ENCODE measurements around the gene RPS6KA1. TPM values are rescaled to one million over a fixed set of nuclear protein-coding genes. Genes with fewer than 3 reads are reported as not detected.
"Not testable (repeated sequence)": the region's sequence is repeated elsewhere in the genome, so short reads cannot be mapped to it uniquely, and the experiment has no call there.

The RPS6KA1 gene
- total RNA-seq, 1 experiment from 2014 or later: 65.5 TPM

DNA sequence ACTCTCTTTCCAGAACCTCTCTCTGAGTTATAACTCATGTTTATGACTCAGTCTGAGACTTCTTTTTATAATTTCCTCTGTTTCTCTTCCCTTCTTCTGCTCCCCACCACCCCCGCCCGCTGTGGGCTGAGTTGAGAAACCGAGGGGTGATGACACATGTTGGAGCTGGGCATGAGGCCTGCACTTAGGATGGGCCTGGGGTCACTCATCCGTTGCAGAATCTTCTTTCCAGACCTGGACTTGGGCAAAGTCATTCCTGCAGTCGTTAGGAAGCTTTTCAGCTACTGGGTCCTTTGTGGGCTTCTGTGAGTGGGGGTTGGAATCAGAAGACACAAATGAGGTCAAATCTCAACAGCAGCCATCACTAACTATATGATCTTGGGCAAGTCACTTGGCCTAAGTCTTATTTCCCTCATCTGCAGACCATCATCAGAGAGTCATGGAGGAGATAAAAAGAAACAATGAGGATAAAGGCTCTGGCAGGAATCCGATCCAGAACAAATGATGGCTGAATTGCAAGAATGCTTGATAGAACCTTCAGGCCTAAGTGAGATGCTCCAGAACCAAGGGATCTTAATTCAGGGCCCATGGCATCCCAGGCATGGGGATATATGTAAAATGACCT is 53.4 kb downstream of the RPS6KA1 start (continued):
- TF ChIP-seq, protein P1, sequence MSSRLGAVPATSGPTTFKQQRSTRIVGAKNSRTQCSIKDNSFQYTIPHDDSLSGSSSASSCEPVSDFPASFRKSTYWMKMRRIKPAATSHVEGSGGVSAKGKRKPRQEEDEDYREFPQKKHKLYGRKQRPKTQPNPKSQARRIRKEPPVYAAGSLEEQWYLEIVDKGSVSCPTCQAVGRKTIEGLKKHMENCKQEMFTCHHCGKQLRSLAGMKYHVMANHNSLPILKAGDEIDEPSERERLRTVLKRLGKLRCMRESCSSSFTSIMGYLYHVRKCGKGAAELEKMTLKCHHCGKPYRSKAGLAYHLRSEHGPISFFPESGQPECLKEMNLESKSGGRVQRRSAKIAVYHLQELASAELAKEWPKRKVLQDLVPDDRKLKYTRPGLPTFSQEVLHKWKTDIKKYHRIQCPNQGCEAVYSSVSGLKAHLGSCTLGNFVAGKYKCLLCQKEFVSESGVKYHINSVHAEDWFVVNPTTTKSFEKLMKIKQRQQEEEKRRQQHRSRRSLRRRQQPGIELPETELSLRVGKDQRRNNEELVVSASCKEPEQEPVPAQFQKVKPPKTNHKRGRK (CRISPR knock-in tag; IDR thresholded peaks at IDR 0.05; ENCODE audit: borderline replicate concordance): no peak
- no peak for TF ChIP-seq TCF7 (CRISPR knock-in tag; IDR thresholded peaks at IDR 0.05; ENCODE audit: low read depth)
- TF ChIP-seq ZNF416 (CRISPR knock-in tag; IDR thresholded peaks at IDR 0.05): no peak
- TF ChIP-seq CREM (CRISPR knock-in tag; IDR thresholded peaks at IDR 0.05): no peak
- TF ChIP-seq OVOL2 (CRISPR knock-in tag; IDR thresholded peaks at IDR 0.05; ENCODE audit: borderline replicate concordance): no peak

DNA sequence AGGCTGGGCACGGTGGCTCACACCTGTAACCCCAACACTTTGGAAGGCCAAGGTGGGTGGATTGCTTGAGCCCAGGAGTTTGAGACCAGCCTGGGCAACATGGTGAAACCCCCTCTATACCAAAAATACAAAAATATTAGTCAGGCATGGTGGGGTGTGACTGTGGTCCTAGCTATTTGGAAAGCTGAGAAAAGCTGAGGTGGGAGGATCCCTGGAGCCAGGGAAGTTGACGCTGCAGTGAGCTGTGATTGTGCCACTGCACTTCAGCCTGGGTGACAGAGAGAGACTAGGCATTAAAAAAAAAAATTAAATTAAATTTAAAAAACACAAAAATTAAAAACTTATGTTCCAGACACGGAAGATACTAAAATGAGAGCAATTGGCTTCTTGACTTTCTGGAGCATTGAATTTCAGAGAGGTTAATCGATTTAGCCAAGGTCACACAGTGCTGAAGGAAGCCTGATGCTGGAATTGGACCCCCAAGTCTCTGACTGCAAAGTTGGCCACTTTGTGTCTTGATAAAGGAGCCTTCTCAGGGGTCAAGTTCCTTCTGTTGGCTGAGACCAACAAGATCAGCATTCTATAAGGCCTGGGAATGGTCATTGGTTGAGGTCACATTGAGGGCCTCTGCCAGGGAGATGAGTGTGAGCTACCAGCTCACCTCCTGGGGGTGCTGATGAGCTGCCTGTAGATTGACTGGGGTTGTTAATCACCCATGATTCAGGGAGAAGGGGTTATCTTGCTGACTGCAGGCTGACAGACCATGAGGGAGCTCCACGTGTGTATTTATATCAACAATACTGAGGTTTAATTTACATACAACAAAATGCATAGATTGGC is 54.3 kb downstream of the RPS6KA1 start:
- ChIA-PET POLR2A (no interaction called here), CTCF (interaction anchor here (0.5 to 4.3 kb wide), 37 partner anchors 9 to 303 kb away, joined by 3 to 32 read pairs (median 4); partner anchors contain the start of genes PIGV and ZDHHC18)
- Mint-ChIP-seq H3K4me1 (no peaks in the 10 kb centered on the region), H3K27ac (no peak overlapping the region), H3K36me3 (peaks cover 1% of the 10 kb centered on the region), H3K9me3 (peaks cover 2% of the 10 kb centered on the region), H3K4me3 (no peak overlapping the region), H3K27me3 (ENCODE audit: low read depth) (no peaks in the 10 kb centered on the region)
- TF ChIP-seq USF1 (CRISPR knock-in tag; IDR thresholded peaks at IDR 0.05): no peak
- TF ChIP-seq CTCF (IDR thresholded peaks at IDR 0.05): peak; percentile 38; the same call in 1 of the 2 replicates
- DNase-seq (ENCODE audit: low spot score) (peak; percentile 66), ATAC-seq (peak; percentile 98)

DNA sequence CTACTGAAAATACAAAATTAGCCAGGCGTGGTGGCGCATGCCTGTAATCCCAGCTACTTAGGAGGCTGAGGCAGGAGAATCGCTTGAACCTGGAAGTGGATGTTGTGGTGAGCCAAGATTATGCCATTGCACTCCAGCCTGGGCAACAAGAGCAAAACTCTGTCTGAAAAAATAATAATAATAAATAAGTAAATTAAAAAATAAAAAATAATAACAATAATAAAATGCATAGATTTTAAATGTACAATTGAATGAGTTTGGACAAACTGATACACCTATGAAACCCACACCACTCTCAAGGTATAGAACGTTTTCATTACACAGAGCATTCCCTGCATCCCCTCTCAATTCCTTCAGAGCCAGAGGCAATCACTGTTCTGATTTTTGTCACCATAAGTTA is 55.0 kb downstream of the RPS6KA1 start:
- H3K4me3 Mint-ChIP-seq; H3K27ac Mint-ChIP-seq; DNase-seq (ENCODE audit: low spot score); ATAC-seq; POLR2A ChIA-PET; H3K27me3 Mint-ChIP-seq (ENCODE audit: low read depth); H3K4me1 Mint-ChIP-seq; H3K36me3 Mint-ChIP-seq; H3K9me3 Mint-ChIP-seq: not testable (repeated sequence)
- CTCF ChIA-PET: interaction anchor here (0.5 to 4.3 kb wide), 35 partner anchors 9 to 302 kb away, joined by 3 to 32 read pairs (median 5); partner anchors contain the start of genes PIGV and ZDHHC18
- peak; percentile 90 for TF ChIP-seq HMGA2 (CRISPR knock-in tag; IDR thresholded peaks at IDR 0.05)

DNA sequence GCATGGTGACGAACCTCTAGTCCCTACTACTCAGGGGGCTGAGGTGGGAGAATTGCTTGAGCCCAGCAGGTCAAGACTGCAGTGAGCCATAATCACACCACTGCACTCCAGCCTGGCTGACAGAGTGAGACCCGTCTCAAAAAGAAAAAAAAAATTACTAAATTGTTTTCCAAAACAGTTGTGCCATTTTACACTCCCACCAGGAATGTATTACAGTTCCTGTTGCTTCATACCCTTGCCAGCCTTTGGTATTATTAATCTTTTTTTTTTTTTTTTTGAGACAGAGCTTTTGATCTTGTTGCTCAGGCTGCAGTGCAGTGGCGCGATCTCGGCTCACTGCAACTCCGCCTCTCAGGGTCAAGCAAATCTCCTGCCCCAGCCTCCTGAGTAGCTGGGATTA is 55.9 kb downstream of the RPS6KA1 start:
- ATAC-seq (no peak), DNase-seq (ENCODE audit: low spot score) (no peak)
- POLR2A ChIA-PET: no interaction called here
- Mint-ChIP-seq H3K27ac (no peak overlapping the region), H3K27me3 (ENCODE audit: low read depth) (peaks cover 4% of the 10 kb centered on the region; the same call in 1 of the 2 replicates), H3K36me3 (peaks cover 6% of the 10 kb centered on the region), H3K4me3 (no peak overlapping the region), H3K9me3 (peaks cover 7% of the 10 kb centered on the region), H3K4me1 (no peaks in the 10 kb centered on the region)
- CTCF ChIA-PET: interaction anchor here (1.7 to 4.3 kb wide), 4 partner anchors 13 to 225 kb away, joined by 8 to 32 read pairs (median 13); partner anchors contain the start of gene PIGV
- TF ChIP-seq JUN (CRISPR knock-in tag; IDR thresholded peaks at IDR 0.05) (no peak), TP53 (CRISPR knock-in tag; IDR thresholded peaks at IDR 0.05) (no peak), TEAD4 (CRISPR knock-in tag; IDR thresholded peaks at IDR 0.05) (no peak), SMAD3 (CRISPR knock-in tag; IDR thresholded peaks at IDR 0.05; ENCODE audit: borderline replicate concordance) (no peak), FOXJ3 (CRISPR knock-in tag; IDR thresholded peaks at IDR 0.05; ENCODE audit: borderline replicate concordance) (no peak), ZNF232 (CRISPR knock-in tag; IDR thresholded peaks at IDR 0.05) (no peak)
- TF ChIP-seq, protein P2, sequence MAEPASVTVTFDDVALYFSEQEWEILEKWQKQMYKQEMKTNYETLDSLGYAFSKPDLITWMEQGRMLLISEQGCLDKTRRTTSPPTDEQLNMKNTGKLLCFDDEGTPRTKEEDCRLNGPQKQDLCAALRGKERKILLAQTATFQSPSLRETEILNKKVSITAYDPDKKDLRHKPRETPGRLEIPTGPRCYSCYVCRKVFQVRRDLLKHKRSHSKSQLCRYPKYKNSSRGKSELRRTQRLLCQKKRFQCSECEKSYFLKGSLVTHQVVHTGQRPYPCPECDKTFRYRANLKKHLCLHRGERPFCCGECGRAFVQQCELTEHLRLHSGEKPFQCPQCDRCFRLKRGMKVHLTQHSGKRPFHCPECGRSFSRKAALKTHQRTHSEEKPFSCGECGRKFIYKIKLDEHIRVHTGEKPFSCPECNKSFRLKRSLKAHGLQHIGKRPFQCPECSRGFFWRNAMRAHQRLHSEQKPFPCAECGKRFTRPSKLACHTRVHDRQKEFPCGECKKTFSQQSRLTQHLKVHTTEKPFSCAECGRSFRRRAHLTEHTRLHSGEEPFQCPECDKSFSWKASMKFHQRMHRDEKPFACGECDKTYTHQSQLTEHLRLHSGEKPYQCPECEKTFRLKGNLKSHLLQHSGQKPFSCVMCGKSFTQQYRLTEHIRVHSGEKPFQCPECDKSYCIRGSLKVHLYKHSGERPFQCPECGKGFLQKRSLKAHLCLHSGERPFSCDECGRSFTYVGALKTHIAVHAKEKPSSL (CRISPR knock-in tag; conservative IDR thresholded peaks at IDR 0.05): no peak
- TF ChIP-seq, protein P3, sequence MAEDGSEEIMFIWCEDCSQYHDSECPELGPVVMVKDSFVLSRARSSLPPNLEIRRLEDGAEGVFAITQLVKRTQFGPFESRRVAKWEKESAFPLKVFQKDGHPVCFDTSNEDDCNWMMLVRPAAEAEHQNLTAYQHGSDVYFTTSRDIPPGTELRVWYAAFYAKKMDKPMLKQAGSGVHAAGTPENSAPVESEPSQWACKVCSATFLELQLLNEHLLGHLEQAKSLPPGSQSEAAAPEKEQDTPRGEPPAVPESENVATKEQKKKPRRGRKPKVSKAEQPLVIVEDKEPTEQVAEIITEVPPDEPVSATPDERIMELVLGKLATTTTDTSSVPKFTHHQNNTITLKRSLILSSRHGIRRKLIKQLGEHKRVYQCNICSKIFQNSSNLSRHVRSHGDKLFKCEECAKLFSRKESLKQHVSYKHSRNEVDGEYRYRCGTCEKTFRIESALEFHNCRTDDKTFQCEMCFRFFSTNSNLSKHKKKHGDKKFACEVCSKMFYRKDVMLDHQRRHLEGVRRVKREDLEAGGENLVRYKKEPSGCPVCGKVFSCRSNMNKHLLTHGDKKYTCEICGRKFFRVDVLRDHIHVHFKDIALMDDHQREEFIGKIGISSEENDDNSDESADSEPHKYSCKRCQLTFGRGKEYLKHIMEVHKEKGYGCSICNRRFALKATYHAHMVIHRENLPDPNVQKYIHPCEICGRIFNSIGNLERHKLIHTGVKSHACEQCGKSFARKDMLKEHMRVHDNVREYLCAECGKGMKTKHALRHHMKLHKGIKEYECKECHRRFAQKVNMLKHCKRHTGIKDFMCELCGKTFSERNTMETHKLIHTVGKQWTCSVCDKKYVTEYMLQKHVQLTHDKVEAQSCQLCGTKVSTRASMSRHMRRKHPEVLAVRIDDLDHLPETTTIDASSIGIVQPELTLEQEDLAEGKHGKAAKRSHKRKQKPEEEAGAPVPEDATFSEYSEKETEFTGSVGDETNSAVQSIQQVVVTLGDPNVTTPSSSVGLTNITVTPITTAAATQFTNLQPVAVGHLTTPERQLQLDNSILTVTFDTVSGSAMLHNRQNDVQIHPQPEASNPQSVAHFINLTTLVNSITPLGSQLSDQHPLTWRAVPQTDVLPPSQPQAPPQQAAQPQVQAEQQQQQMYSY (CRISPR knock-in tag; IDR thresholded peaks at IDR 0.05): no peak
- TF ChIP-seq, protein P4, sequence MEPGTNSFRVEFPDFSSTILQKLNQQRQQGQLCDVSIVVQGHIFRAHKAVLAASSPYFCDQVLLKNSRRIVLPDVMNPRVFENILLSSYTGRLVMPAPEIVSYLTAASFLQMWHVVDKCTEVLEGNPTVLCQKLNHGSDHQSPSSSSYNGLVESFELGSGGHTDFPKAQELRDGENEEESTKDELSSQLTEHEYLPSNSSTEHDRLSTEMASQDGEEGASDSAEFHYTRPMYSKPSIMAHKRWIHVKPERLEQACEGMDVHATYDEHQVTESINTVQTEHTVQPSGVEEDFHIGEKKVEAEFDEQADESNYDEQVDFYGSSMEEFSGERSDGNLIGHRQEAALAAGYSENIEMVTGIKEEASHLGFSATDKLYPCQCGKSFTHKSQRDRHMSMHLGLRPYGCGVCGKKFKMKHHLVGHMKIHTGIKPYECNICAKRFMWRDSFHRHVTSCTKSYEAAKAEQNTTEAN (CRISPR knock-in tag; IDR thresholded peaks at IDR 0.05): no peak

Data from WTC11 (cell line).